Jurkat, Clone E6-1 (cell line): ENCODE results near the gene MLXIP.
"Not testable (repeated sequence)": the region's sequence is repeated elsewhere in the genome, so short reads cannot be mapped to it uniquely, and the experiment has no call there.

Source experiments
- DNase-seq: peaks from one replicate; pipeline ENCODE4 v3.0.0-alpha.2; 2011; ENCODE audit warnings: low read depth, low spot score
- H3K4me3 ChIP-seq: 2 replicates; pipeline ENCODE4 v1.5.1; 2011; ENCODE audit warnings: mild to moderate bottlenecking, low read length, control low read depth, moderate library complexity

Gene MLXIP

DNA sequence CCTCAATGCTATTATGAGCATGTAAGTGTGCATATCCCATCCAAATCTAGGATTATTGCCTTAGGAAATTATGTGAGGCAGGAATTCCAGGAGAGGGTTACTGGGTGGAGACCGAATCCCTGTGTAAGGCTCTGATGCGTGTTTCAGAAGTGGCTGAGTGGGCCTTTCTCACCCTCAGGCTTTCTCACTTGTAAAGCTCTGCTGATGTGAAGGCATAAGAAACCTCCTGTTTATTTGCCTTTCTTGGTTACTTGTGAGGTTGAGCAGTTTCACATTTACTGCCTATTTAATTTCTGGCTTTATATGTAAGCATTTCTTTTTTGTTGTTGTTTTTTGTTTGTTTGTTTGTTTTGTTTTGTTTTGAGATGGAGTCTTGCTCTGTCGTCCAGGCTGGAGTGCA is 84.4 kb downstream of the MLXIP start:
- H3K4me3 ChIP-seq: no peak overlapping the region
- no peak for DNase-seq

DNA sequence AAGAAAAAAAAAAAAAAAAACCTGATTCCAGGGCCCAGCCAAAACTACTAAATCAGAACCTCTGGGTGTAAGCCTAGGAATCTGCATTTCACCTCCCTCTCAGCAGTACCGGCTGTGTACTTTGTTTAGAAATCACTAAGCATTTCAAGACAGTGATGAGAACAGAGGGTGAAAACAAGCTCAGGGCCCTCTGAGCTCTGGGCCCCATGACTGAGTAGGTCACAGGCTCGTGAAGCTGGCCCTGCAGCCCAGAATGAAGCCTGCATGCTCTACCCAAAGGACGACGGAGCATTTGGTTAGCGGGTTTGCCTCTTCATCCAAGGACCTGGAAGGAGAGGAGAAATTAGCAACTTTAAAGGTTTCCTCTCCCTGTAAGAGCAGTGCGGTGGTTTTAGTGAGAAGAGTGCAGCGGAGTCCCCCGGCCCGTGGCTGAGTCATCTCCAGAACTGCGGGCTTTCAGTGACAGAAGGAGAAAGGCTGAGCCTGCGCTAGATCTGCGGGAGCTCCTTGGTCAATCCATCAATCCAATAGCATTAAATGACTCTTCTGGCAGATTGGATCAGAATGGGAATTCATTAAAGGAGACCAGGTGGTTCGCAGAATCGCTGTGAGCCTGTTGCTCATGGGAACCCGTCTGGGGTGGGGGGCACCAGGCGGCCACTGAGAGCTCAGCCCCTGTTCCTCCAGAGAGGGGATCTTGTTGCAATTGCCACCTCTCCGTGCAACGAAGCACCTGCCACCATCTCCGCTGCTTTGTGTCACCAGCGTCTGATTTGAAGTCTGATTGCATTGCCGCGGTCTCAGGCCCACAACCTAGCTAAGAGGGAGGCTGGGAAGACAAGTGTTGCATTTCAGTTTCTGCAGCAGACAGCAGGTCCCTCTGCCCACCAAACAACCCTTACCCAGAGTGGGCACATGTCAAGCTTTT is 88.1 kb downstream of the MLXIP start:
- H3K4me3 ChIP-seq: no peak overlapping the region
- no peak for DNase-seq

DNA sequence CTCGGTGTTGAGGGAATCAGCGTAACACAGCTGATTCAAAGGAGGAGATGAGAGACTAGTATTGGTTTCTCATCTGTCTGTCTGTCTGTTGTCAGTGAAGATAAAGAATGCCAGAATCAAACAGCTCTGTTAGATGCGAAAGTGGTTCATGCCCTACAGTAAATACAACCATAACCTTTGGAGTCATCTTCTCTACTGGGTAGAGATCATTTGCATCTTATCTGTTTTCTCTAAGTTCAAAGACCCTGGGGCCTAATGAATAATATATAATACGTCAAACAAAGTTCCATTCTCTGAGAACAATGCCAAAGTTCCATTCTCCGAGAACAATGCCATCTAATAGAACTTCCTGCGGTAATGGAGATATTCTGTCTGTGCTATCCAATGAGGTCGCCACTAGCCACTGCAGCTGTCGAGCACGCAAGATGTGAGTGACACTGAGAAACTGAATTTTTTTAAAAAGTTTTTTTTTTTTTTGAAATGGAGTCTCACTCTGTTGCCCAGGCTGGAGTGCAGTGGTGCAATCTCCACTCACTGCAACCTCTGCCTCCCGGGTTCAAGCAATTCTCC is 88.9 kb downstream of the MLXIP start:
- DNase-seq: no peak
- H3K4me3 ChIP-seq: no peak overlapping the region

DNA sequence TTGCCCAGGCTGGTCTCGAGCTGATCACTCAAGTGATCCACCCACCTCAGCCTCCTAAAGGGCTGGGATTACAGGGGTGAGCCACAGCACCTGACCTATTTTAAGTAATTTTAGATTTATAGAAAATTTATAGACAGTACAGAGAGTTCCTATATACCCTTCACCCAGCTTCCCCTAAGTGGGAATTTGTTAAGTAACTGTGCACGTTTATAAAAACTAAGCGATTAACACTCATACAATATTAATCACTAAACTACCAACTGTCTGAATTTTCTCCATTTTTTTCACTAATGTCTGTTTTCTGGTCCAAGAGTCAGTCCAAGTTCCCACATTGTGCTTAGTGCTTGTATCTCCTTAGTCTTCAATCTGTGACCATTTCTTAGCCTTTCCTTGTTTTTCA is 89.9 kb downstream of the MLXIP start:
- no peak overlapping the region for H3K4me3 ChIP-seq
- no peak for DNase-seq

DNA sequence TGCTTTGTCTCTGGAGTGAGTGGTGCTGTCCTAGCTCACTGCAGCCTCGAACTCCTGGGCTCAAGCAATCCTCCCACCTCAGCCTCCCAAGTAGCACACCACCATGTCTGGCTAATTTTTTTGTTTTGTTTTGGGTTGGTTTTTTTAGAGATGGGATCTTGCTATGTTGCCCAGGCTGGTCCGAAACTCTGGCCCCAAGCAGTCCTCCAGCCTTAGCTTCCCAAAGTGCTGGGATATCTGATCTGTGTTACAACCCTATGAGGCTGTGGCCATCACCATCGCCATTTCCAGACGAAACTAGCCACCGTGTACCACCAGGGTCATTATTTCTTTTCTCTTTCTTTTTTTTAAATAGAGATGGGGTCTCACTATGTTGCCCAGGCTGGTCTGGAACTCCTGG is 92.8 kb downstream of the MLXIP start:
- no peak for DNase-seq
- H3K4me3 ChIP-seq: no peak overlapping the region

DNA sequence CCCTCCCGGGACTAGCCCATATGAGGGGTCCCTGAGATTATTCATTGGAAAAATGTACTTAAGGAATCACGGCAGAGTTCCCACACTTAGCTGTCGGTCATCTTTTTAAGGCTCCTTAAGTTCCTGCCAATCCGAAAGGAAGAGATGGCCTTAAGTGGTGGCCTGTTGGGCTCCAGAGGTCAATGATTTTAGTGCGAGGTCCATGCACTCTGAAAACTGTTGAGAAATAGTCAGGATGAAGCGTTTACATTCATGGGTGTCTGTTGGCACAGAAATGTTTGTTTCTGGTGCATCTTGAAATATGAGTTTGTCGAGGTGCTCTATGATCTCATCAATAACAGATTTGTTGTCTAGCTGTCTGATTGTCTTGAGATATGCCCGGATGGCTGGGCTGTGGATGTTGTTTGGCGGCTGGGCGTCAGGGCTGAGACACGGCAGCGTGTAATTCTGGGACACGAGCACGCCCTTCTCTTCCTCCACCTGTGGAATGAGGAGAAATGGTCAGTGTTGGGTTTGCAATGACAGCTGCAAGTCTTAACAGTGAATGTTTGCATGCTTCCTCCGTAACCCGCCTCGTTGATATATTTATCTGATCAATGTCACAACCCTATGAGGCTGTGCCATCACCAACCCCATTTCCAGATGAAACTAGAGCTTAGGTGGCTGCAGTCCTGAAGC is 93.8 kb downstream of the MLXIP start:
- no peak overlapping the region for H3K4me3 ChIP-seq
- no peak for DNase-seq

DNA sequence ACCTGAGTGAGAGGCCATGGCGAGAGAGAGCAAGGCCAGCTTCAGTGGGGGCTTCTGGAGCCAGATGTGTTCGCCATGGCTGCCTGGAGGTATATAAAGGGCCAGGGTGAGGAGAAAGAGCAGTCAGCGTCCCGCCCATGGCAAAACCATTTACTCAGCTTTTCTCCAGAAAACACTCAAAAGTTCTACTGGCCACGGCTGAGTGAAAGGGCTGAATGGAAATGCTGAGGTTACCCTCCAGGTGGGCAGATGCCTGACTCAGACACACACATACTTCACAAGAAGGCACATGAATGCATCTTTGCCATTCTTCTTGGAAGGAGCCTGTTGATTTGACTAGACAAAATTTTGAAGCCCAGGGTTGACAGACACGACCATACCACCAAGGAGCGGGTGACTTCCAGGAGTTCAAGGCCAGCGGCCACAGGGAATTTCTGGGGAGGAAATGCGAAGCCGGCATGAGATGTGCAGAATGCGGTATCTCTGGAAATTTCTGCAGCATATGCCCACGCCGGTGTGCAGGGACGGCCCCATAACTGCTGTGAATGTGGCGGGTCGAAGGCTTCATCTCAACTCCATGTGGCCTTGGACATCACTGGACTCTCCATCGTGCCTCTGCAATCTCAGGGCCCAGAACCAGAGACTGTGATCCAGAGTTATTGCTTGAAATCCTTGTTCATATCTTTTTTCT is 95.7 kb downstream of the MLXIP start, which contains the start of gene IL31:
Gene IL31 (minus strand): TSS at position 67 of the 691 bp plus-strand sequence. CDS start 49 bp downstream, at position 18.
- DNase-seq: no peak
- no peak within 1 kb of the TSS for H3K4me3 ChIP-seq

DNA sequence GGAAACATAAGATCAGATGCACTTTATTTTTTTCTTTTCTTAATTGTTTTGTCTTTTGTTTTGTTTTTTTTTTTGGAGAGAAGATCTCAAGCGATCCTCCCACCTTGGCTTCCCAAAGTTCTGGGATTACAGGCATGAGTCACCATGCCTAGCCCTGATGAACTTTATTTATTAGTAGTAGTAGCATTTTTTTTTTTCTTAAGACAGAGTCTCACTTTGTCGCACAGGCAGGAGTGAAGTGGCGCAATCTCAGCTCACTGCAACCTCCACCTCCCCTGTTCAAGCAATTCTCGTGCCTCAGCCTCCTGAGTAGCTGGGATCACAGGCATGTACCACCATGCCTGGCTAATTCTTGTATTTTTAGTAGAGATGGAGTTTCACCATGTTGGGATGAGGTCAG is 97.9 kb downstream of the MLXIP start:
- DNase-seq, H3K4me3 ChIP-seq: not testable (repeated sequence)

DNA sequence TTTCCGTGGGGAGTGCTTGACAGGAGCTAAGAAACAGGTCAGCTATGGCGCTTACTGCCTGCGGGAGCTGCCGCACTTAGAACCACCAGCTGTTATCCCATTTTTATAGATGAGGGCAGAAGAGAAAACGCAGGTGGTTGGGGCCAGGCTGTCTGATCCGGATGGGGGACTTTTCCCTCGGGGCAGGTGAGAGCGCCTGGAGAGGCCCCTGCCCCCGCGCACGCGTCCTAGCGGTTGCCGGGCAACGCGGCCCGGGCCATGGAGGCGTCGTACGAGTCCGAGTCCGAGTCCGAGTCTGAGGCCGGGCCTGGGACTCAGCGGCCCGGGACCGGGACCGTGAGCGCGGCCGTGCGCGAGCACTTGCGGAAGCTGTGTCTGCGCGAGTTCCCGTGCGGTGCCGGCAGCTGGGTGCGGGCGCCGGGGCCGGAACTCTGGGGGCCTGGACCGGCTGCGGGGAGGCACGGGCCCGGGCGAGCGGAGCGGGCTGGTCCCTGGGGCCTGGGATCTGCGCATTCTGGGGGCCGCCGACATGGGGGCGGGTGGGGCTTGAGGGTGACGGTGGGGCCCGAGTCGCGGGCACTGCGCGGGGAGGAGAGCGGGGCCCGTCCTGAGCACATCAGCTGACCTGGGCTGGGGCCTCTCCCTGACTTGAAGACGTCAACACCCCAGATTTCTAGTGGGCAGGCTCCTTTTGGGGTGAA is 104.5 kb downstream of the MLXIP start, which contains the start of gene LRRC43:
Gene LRRC43 (plus strand): TSS at position 237 of the 701 bp plus-strand sequence. CDS start 22 bp downstream, at position 259.
- no peak within 1 kb of the TSS for H3K4me3 ChIP-seq
- no peak for DNase-seq

DNA sequence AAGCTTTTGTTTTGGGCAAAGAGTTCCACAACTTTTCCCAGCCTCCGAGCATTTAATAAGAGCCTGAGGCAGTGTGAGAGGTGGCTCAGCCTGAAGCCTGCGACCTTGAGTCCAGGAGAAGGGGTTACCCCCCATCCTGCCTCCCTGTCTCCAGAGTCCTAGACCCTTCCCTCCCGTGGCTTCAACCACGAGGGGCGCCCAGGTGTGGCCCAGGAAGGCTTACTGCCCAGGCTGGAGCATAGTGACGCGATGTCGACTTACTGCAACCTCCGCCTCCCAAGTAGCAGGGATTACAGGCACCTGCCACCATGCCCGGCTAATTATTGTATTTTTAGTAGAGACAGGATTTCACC is 105.0 kb downstream of the MLXIP start:
- DNase-seq: no peak
- no peak overlapping the region for H3K4me3 ChIP-seq

DNA sequence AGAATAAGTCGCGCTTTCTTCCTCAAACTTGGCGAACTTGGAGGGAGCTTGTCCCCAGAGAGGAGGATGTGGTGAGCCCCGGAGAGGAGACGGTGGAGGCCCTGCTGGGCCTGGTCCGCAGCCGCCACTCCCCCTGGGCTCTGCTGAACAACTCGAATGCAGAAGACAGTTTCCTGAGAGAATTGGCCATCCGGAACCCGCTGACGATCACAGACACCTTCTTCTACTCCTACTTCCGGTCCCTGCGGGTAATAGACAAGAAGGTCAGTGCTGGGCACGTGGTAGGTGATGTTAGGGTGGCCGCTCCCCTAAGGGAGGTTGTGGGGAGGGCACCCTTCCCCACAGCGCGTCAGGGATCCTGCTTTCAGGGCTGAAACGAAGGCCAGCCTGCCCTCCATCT is 106.0 kb downstream of the MLXIP start:
- no peak overlapping the region for H3K4me3 ChIP-seq
- DNase-seq: no peak

DNA sequence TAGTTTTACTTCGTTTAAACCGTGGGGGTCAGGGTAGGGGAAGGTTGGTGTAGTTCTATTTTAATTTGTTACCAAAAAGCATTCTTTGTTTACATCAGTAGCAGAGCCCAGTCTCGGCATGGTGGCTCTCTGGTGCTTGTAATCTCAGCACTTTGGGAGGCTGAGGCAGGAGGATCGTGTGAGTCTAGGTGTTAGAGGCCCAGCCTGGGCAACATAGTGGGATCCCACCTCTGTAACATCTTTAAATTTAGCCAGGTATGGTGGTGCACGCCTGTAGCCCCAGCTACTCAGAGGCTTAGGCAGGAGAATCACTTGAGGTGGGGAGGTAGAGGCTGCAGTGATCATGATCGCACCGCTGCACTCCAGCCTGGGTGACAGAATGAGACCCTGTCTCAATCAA is 106.5 kb downstream of the MLXIP start:
- no peak for DNase-seq
- H3K4me3 ChIP-seq: no peak overlapping the region

DNA sequence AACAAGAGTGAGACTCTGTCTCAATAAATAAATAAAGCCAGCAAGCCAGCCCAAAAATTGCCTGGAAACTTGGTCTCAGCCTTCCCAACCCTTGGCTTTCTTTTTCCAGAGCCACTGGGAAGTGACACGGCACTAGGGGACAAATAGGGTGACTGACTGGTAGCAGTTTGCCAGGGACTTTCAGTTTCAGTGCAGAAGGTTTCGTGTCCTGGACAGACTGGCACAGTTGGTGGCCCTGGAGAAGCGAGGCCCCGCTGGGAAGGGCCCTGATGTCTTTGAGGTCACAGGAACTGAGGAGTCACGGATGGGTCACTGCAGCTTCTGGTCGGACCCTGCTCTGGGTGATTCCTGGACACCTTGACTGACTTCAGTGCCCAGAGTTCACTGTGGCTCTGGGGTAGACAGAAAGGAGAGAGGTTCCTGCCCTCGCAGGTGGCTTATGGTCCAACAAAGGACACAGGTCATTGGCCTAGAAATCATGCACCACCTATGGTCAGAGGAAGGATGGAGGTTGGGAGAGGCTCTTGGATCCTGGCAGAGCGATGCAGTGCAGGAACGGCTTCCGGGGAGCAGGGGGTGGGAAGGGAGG is 107.0 kb downstream of the MLXIP start:
- no peak overlapping the region for H3K4me3 ChIP-seq
- no peak for DNase-seq

DNA sequence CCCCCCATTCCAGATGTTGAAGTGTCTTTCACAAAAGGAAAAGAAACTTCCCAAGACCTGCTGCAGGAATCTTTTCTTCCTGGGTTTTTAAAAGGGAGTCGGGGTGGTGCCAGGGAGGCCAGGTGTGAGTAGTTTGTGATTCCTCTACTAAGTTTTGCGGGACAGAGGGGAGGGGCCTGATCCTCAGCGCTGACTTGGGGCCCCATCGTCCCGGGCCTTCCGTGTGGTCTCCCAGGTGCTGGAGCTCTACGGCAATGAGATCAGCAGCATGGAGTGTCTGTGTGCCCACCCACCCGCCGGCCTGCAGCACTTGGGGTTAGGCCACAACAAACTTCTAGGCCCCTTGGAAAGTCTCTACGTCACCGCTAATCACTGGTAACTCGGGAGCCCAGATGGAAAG is 108.9 kb downstream of the MLXIP start:
- DNase-seq: no peak
- H3K4me3 ChIP-seq: no peak overlapping the region

DNA sequence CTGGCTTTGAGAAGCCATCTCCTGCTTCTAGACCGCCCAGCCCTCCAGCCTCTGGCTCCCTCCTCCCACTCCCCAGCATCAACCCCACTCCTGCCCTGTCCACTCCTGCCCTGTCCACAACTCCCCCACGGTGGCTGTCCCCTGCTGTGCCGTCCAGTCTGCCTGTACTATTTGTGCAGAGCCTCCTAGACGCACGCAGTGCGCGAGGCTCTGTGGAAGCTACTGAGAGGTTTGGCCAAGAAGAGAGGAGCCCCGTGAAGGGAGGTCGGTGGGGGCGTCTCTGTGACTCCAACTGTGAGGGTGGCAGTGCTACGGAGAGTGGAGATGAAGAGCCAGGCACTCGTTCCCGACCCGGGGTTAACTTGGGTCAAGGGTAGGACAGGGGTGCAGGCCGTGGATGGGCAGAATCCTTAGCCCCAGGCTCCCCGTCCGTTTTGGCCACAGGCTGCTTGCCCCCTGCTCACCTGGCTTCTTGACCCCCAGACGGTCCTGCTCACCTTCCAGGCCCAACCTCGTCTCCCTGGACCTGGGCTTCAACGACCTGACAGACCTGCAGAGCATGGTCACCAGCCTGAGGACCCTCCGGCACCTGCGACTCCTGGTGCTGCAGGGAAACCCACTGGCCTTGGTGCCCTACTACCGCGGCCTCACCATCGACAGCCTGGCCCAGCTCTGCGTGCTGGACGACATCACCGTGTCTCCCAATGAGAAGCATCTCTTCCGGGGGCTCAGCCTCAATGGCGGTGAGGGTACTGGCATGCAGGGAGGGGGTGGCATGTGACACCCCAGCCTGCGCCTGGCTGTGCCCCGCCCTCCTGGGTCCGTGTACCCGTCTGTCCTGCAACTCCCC is 111.3 kb downstream of the MLXIP start:
- DNase-seq: no peak
- H3K4me3 ChIP-seq: no peak overlapping the region

DNA sequence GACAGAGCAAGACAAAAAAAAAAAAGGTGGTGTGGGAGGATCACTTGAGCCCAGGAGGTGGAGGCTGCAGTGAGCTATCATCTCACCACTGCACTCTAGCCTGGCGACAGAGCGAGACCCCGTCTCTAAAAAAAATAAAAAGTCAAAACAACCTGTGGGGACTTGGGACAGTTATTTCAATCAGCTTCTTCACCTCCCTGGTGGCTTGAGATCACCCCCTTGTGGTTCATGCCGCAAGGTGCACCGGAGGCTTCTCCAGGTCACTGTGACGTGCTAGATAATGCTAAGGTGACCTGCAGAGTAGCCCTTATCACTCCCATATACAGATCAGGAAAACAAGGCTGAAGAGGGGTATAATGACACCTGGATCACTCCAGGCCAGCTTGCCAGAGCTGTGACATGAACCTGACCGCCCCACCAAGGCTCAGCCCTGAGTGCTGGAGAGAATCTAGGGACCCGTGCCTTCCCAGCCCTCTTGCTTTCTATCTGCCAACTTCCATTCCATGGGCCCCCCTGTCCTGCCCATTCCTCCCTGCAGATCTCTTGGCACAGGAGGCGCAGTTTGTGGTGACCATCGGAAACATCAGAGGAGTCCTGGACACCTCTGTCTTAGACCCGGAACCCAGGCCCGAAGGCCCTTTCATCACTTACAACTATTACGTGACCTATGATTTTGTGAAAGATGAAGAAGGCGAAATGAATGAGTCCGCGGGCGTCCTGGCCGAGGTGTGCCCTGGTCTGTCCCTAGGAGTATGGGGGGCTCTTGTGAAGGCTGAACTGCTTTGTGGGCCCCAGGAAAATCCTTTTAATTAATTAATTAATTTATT is 112.5 kb downstream of the MLXIP start:
- H3K4me3 ChIP-seq: no peak overlapping the region
- DNase-seq: peak; percentile 64

DNA sequence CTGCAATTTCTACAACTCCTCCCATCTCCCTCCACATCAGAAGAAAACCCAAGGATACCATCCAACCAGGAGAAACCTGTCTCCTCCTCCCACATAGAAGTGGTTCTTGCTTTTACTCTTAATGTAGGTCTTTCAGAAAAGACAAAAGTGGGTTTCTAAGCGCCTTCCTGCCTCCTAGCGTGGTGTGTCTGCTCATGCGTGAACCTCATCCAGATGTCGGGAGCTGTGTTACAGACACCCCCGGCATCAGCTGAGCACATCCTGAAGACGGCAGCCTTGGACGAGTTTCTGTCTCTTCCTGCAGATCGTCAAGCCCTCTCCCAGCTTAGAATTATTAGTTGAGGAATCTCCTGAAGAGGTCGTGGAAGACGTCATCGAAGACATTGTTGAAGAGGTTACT is 113.9 kb downstream of the MLXIP start:
- no peak overlapping the region for H3K4me3 ChIP-seq
- no peak for DNase-seq
